Heart right ventricle (tissue), 16 donors: ENCODE results near the gene WDR33. TPM values are rescaled to one million over a fixed set of nuclear protein-coding genes. Genes with fewer than 3 reads are reported as not detected.
A peak's percentile ranks its signal among the peaks of the same experiment; 100 is the strongest.

Source experiments
- ATAC-seq, 8 donors: fragments of 200-7000 bp; cut with Tn5 transposase; one replicate each; pipeline ENCODE4 v1.9.1; 2020; ENCODE audit warnings: mild to moderate bottlenecking in 8 of 8, moderate library complexity in 8 of 8, moderate number of reproducible peaks in 1 of 8
- DNase-seq, 2 donors: peaks; one replicate each; pipeline ENCODE4 v3.0.0-alpha.2; 2020
- H3K27ac ChIP-seq, 10 donors: fragments of 200-600 bp; sonication (generic) in 2 of 10; one replicate each; pipeline versions ENCODE4 v1.5.0 to v1.8.0; 2020 to 2022; ENCODE audit warnings: mild to moderate bottlenecking in 3 of 10
- H3K27me3 ChIP-seq, 7 donors: fragments of 200-600 bp; one replicate each; pipeline ENCODE4 v1.8.0; 2021 to 2022; ENCODE audit warnings: mild to moderate bottlenecking in 2 of 7
- H3K36me3 ChIP-seq, 9 donors: fragments of 200-600 bp; sonication (generic) in 1 of 9; one replicate each; pipeline versions ENCODE4 v1.5.0 to v1.8.0; 2020 to 2022; ENCODE audit warnings: mild to moderate bottlenecking in 2 of 9
- H3K4me1 ChIP-seq, 9 donors: fragments of 200-600 bp; sonication (generic) in 1 of 9; one replicate each; pipeline versions ENCODE4 v1.5.0 to v1.8.0; 2020 to 2022; ENCODE audit warnings: mild to moderate bottlenecking in 4 of 9
- H3K4me3 ChIP-seq, 10 donors: fragments of 200-600 bp; sonication (generic) in 2 of 10; one replicate each; pipeline versions ENCODE4 v1.5.0 to v1.8.0; 2020 to 2022; ENCODE audit warnings: mild to moderate bottlenecking in 7 of 10, moderate library complexity in 2 of 10
- H3K9me3 ChIP-seq, 11 donors: fragments of 200-600 bp in 10 of 11; sonication (generic) in 2 of 11; one replicate each; pipeline versions ENCODE4 v1.5.0 to v1.8.0; 2013 to 2022; ENCODE audit warnings: mild to moderate bottlenecking in 2 of 11, control low read depth in 1 of 11, moderate library complexity in 1 of 11
- CTCF ChIP-seq, 9 donors: fragments of 200-600 bp; sonication (generic) in 2 of 9; IDR thresholded peaks; one replicate each; pipeline versions ENCODE4 v1.5.0 to v1.8.0; 2021 to 2022; ENCODE audit warnings: antibody characterized with exemption in 9 of 9, mild to moderate bottlenecking in 5 of 9, moderate library complexity in 1 of 9
- WGBS, 2 donors: extraction: QIAGEN DNeasy Blood & Tissue Kit; methylation state at CpG; one replicate each; pipeline ENCODE4 v1.1.7; 2013; ENCODE audit warnings: inconsistent platforms in 1 of 2; 5-methylcytosine and 5-hydroxymethylcytosine counted together
- intact Hi-C, 10 donors: fragments of 100-400 bp; cut with DNase I; formaldehyde crosslinking; loops; one replicate each; pipeline versions ENCODE4 v1.11.1 to v1.14.2; 2022
- polyA plus RNA-seq, 2 donors: library from polyadenylated mRNA; stranded (reverse); fragments of 200-250 nt; gene quantifications; one replicate each; pipeline ENCODE4 v1.2.3, GENCODE V29; 2013
- total RNA-seq, 10 donors: library from RNA; stranded (reverse); fragmentation: NEBNext Ultra II Directional in 3 of 10; extraction: Animal tissue kit (Norgen Biotek cat#: 25700) in 3 of 10; gene quantifications; one replicate each; pipeline versions ENCODE4 v1.2.1 to v1.2.4, GENCODE V29; 2021 to 2023
- donor health status: Arrhythmogenic right ventricular cardiomyopathy.
- donor health status: ischemic (EF 13 %, LVEDD 7.1; RV severe dilation, severe dysfunction).
- donor health status: healthy with polysubstance abuse.
- donor health status: DM: no; HTN: yes; CAD: no.
- donor health status: DM: no; HTN: no; CAD: no.
- donor health status: ischemic (EF 25% LVEDD 6.9; RV normal size, moderate dysfunction).
- donor health status: ischemic (EF 25% LVEDD 5.7; RV mildly dilated, moderate dysfunction).
- donor health status: healthy.
- donor health status: DM: yes; HTN: yes; CAD: no.
- donor health status: Ischemic cardiomyopathy.
- donor health status: ischemic (EF 35%, LVEDD 5.7; RV mildly dilated, moderate dysfunction).
- donor health status: nonischemic (EF 11% LVEDD 7.7; RV severe dilation, severe dysfunction).
- donor health status: DM: yes; HTN: yes; CAD: no.
- donor health status: PGD.
- donor health status: ischemic (EF 29% LVEDD 5.4; RV normal size, mild dysfunction).
- donor health status: nonischemic (EF 23%, LVEDD 6.1; RV moderate dilation, normal function).

Gene WDR33
- total and polyA plus RNA-seq, 12 donors, result 10.5 to 47.6 (median 42.1) TPM

- peak overlapping the region in 2 of 10 donors; percentile 46 to 51 for H3K4me3 ChIP-seq
- no peaks in the 10 kb centered on the region for H3K9me3 ChIP-seq
- intact Hi-C loops, result loop anchor here in 5 of 10 donors (5.0 to 10.0 kb wide), 5 partner anchors 36 to 164 kb away; no protein-coding TSS in a partner anchor
- peaks cover 8 to 75% (median 52%) of the 10 kb centered on the region in 9 donors for H3K4me1 ChIP-seq
- no peak for TF ChIP-seq CTCF (IDR thresholded peaks at IDR 0.05)
- H3K27ac ChIP-seq, result no peak overlapping the region
- H3K36me3 ChIP-seq, result no peaks in the 10 kb centered on the region
- ATAC-seq (no peak), DNase-seq (no peak)
- peaks cover 0 to 43% (median 0%) of the 10 kb centered on the region in 7 donors for H3K27me3 ChIP-seq
- WGBS, 2 donors, result 87 to 93% methylated on average over 10 of the region's 10 CpGs
Measured at GRCh38 chr2:127678531-127678930, 132.4 kb downstream of the WDR33 start.

GRCh38 chr2:127676906-127677305 lies 134.1 kb downstream of the WDR33 start:
- WGBS, 2 donors, result 57 to 68% methylated on average over 2 of the region's 2 CpGs
- TF ChIP-seq CTCF (IDR thresholded peaks at IDR 0.05), result no peak
- Histone ChIP-seq H3K4me3 (no peak overlapping the region), H3K4me1 (peaks cover 1 to 75% (median 55%) of the 10 kb centered on the region in 9 donors), H3K9me3 (no peaks in the 10 kb centered on the region), H3K27ac (peak overlapping the region in 2 of 10 donors; percentile 33 to 57), H3K36me3 (no peaks in the 10 kb centered on the region), H3K27me3 (peaks cover 0 to 44% (median 0%) of the 10 kb centered on the region in 7 donors)
- ATAC-seq (peak in 3 of 8 donors; percentile 2 to 14 (median 13)), DNase-seq (peak in 1 of 2 donors; percentile 36)
- intact Hi-C loops, result loop anchor here in 5 of 10 donors (5.0 to 10.0 kb wide), 5 partner anchors 35 to 162 kb away; no protein-coding TSS in a partner anchor

DNA sequence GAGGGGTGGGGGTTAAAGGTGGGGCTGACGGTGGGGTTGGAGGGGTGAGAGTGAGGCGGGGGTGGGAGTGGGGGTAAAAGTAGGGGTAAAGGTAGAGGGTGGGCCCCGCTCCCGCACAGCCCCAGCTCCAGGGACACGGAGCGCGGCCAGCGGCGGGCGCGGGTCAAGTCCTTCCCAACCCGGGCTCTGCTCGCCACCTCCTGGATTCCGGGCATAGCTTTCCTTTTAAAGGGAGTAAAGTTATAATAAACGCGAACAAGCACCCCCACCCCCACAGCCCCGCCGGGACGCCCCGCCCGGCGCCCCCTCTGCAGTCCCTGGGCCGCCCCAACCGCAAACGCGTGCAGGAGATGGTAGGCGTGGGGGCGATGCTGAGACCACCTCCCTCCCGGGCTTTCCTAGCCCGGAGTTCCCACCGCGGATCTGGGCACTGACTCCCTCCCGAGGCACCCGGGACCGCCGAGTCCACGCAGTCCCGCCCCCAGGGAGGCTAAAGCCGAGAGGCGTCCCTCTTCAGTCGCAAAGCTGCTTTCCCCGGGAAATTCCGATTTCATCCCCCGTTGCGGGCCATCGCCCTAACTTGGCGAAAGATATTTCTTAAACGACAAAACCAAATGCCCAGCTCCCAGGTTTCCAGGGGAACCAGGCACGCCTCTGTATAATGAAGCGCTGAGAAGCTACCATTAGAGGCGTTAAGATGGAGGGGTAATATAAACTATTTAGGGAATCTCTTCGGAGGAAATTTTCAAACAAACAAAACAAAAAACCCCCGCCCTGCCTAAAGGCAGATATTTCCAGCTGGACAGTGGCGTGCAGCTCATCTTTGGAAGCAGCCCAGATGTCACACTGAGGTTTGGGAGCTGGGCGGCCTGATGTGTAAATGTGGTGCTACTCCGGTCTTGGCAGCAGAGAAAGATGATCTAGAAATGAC lies 135.4 kb downstream of the WDR33 start, which contains the start of gene LIMS2:
Gene LIMS2, minus strand, starts transcription at position 200 of the 931 bp plus-strand sequence. CDS start 506 bp downstream, outside the sequence.
- TF ChIP-seq CTCF (IDR thresholded peaks at IDR 0.05), result peak in 7 of 9 donors; percentile 9 to 51 (median 43)
- peaks cover 0 to 5% (median 0%) of the 10 kb centered on the region in 9 donors for H3K36me3 ChIP-seq
- H3K27me3 ChIP-seq, result peaks cover 0 to 38% (median 0%) of the 10 kb centered on the region in 7 donors
- intact Hi-C loops, result loop anchor here in 5 of 10 donors (2.0 to 10.0 kb wide), 7 partner anchors 17 to 161 kb away; no protein-coding TSS in a partner anchor
- ATAC-seq, result peak; percentile 40 to 72 (median 60)
- H3K4me3 ChIP-seq, result peak within 1 kb of the TSS; percentile 64 to 95 (median 78)
- 1 to 2% methylated on average over 55 to 56 of the region's 56 CpGs for WGBS, 2 donors
- H3K4me1 ChIP-seq, result peaks cover 8 to 75% (median 48%) of the 10 kb centered on the region in 9 donors
- H3K27ac ChIP-seq, result peak within 1 kb of the TSS; percentile 88 to 98 (median 97)
- DNase-seq, result peak; percentile 68 to 74
- no peaks in the 10 kb centered on the region for H3K9me3 ChIP-seq
